K562 (cell line): ENCODE results near the gene STX1B.
A peak's percentile ranks its signal among the peaks of the same experiment; 100 is the strongest.

Source experiments
- CC2D1A ChIP-seq: fragments of 450-650 bp; IDR thresholded peaks from 2 replicates; pipeline ENCODE4 v1.6.1; 2017; ENCODE audit warnings: mild to moderate bottlenecking
- JUN ChIP-seq, 2 experiments: sonication (generic) in 1 of 2; formaldehyde crosslinking in 1 of 2; IDR thresholded peaks; 2 replicates each; pipeline versions ENCODE4 v1.6.1 to v1.8.0; 2012 to 2022; ENCODE audit warnings: borderline replicate concordance in 2 of 2, mild to moderate bottlenecking in 2 of 2, improper control_type of control experiment in 1 of 2, low read depth in 1 of 2, low read length in 1 of 2, missing genetic modification reagents in 1 of 2
- MTA2 ChIP-seq: fragments of 450-650 bp; IDR thresholded peaks from 2 replicates; pipeline ENCODE4 v1.6.1; 2016; ENCODE audit warnings: low read depth
- NFE2L1 ChIP-seq: fragments of 450-650 bp; IDR thresholded peaks from 2 replicates; pipeline ENCODE4 v1.6.1; 2016; ENCODE audit warnings: missing genetic modification characterization, low read depth, mild to moderate bottlenecking, missing compliant biosample characterization, moderate library complexity, borderline replicate concordance
- ZNF143 ChIP-seq: sonication (generic); formaldehyde crosslinking; IDR thresholded peaks from 2 replicates; pipeline ENCODE4 v1.9.0; 2022; ENCODE audit warnings: mild to moderate bottlenecking, missing genetic modification reagents
- ZNF274 ChIP-seq: IDR thresholded peaks from 2 replicates; pipeline ENCODE4 v1.6.1; 2011; ENCODE audit warnings: low read depth, mild to moderate bottlenecking, low read length, moderate library complexity, borderline replicate concordance
- TF ChIP-seq, protein P1 (sequence below), 3 experiments: IDR thresholded peaks in 2 of 3; conservative IDR thresholded peaks in 1 of 3; 2 replicates each; pipeline ENCODE4 v1.5.1; 2011 to 2012; ENCODE audit warnings: low read length in 3 of 3, mild to moderate bottlenecking in 3 of 3, control low read depth in 2 of 3, improper control_type of control experiment in 1 of 3, inconsistent platforms in 1 of 3, low read depth in 1 of 3, mixed read lengths in 1 of 3, moderate library complexity in 1 of 3; ENCODE audit not compliant: insufficient read depth in 2 of 3
- TF ChIP-seq, protein P2 (sequence below): fragments of 250-450 bp; sonication (Bioruptor Pico); IDR thresholded peaks from 2 replicates; pipeline ENCODE4 v1.4.0; 2020; ENCODE audit warnings: mild to moderate bottlenecking

GRCh38 chr16:30941600-30942425 lies 68.6 kb downstream of the STX1B start:
- TF ChIP-seq NFE2L1 (tag) (no peak), ZNF274 (no peak), JUN (IDR thresholded peaks at IDR 0.05; ENCODE audit: borderline replicate concordance, low read depth, low read length) (peak; percentile 31; the same call in 1 of the 2 replicates), JUN (CRISPR knock-in tag; IDR thresholded peaks at IDR 0.05; ENCODE audit: borderline replicate concordance) (no peak), MTA2 (no peak), ZNF143 (CRISPR knock-in tag) (no peak), CC2D1A (peak; percentile 77; the same call in 1 of the 2 replicates)
- TF ChIP-seq, protein P1, sequence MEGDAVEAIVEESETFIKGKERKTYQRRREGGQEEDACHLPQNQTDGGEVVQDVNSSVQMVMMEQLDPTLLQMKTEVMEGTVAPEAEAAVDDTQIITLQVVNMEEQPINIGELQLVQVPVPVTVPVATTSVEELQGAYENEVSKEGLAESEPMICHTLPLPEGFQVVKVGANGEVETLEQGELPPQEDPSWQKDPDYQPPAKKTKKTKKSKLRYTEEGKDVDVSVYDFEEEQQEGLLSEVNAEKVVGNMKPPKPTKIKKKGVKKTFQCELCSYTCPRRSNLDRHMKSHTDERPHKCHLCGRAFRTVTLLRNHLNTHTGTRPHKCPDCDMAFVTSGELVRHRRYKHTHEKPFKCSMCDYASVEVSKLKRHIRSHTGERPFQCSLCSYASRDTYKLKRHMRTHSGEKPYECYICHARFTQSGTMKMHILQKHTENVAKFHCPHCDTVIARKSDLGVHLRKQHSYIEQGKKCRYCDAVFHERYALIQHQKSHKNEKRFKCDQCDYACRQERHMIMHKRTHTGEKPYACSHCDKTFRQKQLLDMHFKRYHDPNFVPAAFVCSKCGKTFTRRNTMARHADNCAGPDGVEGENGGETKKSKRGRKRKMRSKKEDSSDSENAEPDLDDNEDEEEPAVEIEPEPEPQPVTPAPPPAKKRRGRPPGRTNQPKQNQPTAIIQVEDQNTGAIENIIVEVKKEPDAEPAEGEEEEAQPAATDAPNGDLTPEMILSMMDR (IDR thresholded peaks at IDR 0.05 in 2 of 3, conservative IDR thresholded peaks at IDR 0.05 in 1 of 3; ENCODE audit: insufficient read depth in 2 of 3, low read depth in 1 of 3, low read length in 3 of 3): peak; percentile 93 to 98 (median 95)
- TF ChIP-seq, protein P2, sequence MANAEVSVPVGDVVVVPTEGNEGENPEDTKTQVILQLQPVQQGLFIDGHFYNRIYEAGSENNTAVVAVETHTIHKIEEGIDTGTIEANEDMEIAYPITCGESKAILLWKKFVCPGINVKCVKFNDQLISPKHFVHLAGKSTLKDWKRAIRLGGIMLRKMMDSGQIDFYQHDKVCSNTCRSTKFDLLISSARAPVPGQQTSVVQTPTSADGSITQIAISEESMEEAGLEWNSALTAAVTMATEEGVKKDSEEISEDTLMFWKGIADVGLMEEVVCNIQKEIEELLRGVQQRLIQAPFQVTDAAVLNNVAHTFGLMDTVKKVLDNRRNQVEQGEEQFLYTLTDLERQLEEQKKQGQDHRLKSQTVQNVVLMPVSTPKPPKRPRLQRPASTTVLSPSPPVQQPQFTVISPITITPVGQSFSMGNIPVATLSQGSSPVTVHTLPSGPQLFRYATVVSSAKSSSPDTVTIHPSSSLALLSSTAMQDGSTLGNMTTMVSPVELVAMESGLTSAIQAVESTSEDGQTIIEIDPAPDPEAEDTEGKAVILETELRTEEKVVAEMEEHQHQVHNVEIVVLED: no peak
